NCI-H748 (cell line): Measurements from ENCODE around the gene ACSL5.
"Not testable (repeated sequence)": the region's sequence is repeated elsewhere in the genome, so short reads cannot be mapped to it uniquely, and the experiment has no call there.

Source experiments
- DNase-seq: peaks from one replicate; lab custom pipeline; 2025; ENCODE audit not compliant: unreplicated experiment; lab: John Stamatoyannopoulos, UW

Gene ACSL5

GRCh38 chr10:112406806-112407205 is 32.9 kb downstream of the ACSL5 start:
- DNase-seq, result not testable (repeated sequence)

DNA sequence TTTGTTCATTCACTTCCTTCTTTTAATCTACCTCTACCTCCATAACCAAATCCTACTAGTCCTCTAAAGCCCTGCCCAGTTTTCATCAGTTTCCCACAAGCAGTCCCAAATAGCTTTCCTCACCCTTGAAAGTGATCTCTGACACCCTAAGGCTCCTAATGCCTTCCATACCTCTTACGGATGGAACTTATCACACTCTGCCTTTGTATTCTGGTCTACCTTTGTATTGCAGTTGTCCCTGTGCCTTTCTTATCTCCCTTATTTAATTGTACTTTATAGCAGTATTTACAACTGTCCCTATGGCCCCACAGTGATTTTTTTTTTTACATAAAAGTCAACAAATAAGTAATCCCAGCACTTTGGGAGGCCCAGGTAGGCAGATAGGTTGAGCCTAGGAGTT is 33.8 kb downstream of the ACSL5 start:
- DNase-seq, result no peak

GRCh38 chr10:112409299-112409698 is 35.4 kb downstream of the ACSL5 start:
- DNase-seq, result no peak

DNA sequence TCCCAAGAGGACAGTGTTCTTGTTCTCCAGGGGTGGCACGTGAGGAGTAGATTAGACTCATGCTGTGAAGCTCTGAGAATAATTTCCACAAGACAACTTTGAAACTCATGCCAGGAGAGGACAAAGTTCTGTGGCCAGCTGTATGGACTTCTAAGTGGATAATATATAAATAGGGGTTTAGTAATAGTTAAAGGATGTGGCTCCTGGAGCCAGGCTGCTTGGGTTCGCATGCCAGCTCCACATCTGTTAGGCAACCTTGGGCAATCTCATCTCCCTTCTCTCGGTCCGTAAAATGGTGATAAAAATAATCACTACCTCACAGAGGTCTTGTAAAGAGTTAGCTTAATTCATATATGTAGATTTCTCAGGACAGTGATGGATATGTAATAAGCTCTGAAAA is 35.8 kb downstream of the ACSL5 start:
- no peak for DNase-seq

GRCh38 chr10:112412696-112413095 is 38.8 kb downstream of the ACSL5 start:
- DNase-seq, result no peak

- no peak for DNase-seq
These were observed 47.8 kb downstream of the ACSL5 start for GRCh38 chr10:112421731-112422130.

DNA sequence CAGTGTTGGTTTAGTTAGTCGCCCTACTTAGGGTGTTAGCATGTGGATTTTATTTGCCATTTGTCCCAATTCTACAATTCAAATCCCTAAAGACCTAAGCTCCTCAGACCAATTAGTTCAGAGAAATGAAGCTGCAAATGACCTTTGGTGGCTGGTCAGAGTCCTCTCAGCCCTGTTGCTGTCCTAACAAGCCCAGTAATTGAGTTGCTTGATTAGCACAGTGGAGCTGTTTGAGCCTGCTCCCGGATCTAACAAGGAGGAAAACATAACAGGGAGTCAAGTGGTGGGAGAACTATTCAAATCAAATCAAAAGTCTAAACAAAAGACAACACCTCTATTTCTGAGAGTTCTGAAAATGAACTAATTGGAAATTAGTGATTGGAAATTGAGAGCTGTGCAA is 50.7 kb downstream of the ACSL5 start:
- DNase-seq, result no peak

DNA sequence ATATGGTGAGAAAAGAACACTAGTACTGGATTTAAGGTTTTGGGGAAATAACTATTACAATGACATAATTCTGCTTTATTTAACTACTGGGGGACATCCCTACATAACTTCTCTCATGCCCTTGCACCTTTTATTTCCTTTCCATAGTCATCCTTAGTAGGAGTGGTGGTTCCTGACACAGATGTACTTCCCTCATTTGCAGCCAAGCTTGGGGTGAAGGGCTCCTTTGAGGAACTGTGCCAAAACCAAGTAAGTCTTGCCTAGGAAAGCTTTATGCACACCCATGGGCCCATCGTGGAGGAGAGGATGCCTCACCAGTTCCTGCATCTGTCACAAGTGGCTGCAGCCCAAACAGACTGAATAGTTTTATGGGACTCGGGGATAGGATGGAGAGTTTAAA is 52.2 kb downstream of the ACSL5 start:
- DNase-seq, result no peak

GRCh38 chr10:112429147-112429546 is 55.2 kb downstream of the ACSL5 start:
- DNase-seq, result no peak

GRCh38 chr10:112429654-112430230 is 55.8 kb downstream of the ACSL5 start:
- DNase-seq, result no peak

DNA sequence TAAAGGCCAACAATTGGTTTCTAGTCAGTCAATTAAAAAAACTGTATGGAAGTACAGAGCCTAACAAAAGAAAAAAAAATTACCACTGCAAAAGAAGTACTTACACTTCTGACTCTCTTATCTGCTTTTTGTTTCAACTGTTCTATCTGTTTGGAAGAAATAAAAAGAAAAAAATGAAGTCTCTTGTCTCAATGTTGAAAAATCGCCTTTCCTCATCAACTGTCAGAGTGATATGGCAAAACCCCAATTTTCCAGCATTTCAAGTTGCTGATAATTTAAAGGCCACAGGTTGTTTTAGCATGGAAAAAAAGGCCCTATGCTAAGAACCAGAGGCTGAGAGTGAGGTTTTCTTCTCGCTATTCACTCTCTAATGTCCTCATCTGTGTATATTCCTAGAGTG is 59.2 kb downstream of the ACSL5 start:
- DNase-seq, result no peak

GRCh38 chr10:112434988-112435619 is 61.2 kb downstream of the ACSL5 start:
- DNase-seq, result peak; percentile 16

DNA sequence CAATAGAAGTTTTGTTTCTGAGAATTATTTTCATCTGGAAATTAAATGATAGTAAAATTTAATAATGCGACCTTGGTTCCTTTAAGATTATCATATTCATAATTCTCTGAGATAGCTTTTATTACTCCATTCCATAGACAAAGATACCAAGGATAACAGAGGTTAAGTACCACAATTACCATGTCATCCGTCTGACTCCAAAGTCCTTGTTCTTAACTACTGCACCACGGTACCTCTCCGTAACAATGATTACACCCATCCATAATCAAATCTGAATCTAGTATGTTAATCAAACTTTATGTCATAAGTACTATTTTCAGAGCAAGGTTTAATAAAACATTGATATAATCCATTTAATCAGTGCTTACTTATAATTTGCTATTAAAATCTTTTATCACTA is 64.4 kb downstream of the ACSL5 start:
- DNase-seq, result no peak

DNA sequence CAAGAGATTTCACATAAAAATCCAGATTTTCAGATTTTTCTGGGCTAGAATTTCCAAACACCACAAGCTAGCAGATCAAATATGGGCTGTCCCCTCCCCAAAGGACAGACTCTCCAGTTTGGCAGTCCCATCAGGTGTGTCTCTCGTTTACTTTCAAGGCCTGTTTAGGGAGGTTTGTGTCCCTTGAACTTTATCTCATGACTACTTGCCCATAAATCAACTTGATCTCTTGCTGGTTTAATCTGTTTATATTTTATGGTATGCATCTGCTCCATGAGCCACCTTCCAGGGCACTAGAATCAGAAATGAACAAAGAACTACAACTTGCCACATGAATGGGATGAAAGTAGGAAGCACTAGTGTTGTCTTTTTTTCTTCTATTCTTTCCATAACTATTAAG is 67.6 kb downstream of the ACSL5 start:
- DNase-seq, result no peak

GRCh38 chr10:112442063-112442462 is 68.1 kb downstream of the ACSL5 start:
- no peak for DNase-seq

GRCh38 chr10:112446055-112446854 is 72.3 kb downstream of the ACSL5 start:
- no peak for DNase-seq

DNA sequence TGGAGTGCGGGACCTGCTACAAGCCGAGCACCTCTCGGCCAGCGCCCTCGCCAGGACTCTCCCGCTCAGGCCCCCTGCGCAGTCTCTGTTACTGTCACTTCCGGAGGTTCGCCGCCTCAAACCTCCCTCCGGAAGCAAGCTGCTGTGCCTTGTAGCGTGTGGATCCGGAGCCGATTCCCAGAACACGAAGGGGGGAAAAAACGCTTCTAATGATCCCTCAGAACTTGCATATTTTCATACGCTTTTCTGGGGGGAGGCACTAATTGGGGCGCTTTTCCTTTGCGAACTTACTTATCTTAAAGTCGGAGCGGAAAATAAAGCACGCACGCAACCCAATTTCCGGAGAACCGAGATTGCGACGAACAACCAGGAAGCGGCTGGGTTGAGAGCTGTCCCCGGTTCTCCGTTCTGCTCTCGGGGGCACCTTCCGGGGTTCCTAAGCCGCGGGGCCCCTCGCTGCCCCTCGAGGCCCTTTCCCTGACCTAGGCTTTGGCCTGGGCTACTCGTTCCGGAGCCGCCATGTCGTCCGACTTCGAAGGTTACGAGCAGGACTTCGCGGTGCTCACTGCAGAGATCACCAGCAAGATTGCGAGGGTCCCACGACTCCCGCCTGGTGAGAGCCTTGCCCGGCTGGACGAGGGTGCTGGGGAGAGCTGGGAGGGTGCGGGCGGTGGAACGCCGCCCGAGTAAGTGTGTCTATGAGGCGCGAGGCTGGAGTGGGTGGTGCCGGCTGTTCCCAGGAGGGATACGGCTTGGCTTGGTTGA is 73.1 kb downstream of the ACSL5 start, which contains the start of the genes VTI1A and ZDHHC6:
VTI1A (plus strand) TSS at position 361 of the 765 bp plus-strand sequence; CDS start at position 520, 159 bp downstream.
ZDHHC6 (minus strand) TSS at position 60 of the 765 bp plus-strand sequence. CDS start 1,478 bp downstream, outside the sequence.
- DNase-seq, result peak; percentile 76

- DNase-seq, result no peak
These were observed 73.7 kb downstream of the ACSL5 start for GRCh38 chr10:112447620-112447928.

- no peak for DNase-seq
These were observed 75.0 kb downstream of the ACSL5 start for GRCh38 chr10:112448888-112449287.

- no peak for DNase-seq
These were observed 81.2 kb downstream of the ACSL5 start for GRCh38 chr10:112454910-112455779.
